Cardiac fibroblast (primary cell): Measurements from ENCODE around the gene TFAM.

Experiments used
- DNase-seq, 2 donors: peaks; one replicate each; pipeline versions ENCODE4 v3.0.0 to v3.0.0-alpha.2; 2010; ENCODE audit warnings: low read depth in 2 of 2
- H3K4me3 ChIP-seq, 2 donors: replicated peaks in 1 of 2; 1 replicate in 1 of 2; 2 replicates in 1 of 2; pipeline ENCODE4 v1.5.1; 2011; ENCODE audit warnings: low read depth in 2 of 2, low read length in 2 of 2, mild to moderate bottlenecking in 2 of 2, moderate library complexity in 1 of 2
- TF ChIP-seq, protein P1 (sequence below): IDR thresholded peaks from one replicate; pipeline ENCODE4 v1.5.1; 2011; ENCODE audit warnings: low read depth, mild to moderate bottlenecking, low read length, inconsistent platforms

Gene TFAM

DNA sequence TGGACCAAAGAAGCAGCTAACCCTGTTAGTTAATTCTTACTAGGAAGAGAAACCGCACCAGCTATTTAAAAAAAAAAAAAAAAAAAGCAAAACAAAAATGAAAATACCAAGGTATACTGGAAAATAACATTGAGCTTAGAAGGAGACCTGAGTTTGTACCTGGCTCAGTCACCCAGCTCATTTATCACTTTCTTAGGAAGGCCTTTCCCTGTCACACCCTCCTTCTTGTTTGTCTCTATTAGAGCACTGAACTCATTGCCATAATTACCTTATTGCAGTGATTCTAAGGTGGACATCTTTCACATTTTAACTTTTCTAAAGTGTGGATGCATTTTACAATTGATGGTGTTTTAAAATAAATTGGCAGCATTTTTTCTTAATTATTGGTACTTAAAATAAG is 26.3 kb upstream of the TFAM start:
- H3K4me3 ChIP-seq = no peak overlapping the region
- TF ChIP-seq, protein P1, sequence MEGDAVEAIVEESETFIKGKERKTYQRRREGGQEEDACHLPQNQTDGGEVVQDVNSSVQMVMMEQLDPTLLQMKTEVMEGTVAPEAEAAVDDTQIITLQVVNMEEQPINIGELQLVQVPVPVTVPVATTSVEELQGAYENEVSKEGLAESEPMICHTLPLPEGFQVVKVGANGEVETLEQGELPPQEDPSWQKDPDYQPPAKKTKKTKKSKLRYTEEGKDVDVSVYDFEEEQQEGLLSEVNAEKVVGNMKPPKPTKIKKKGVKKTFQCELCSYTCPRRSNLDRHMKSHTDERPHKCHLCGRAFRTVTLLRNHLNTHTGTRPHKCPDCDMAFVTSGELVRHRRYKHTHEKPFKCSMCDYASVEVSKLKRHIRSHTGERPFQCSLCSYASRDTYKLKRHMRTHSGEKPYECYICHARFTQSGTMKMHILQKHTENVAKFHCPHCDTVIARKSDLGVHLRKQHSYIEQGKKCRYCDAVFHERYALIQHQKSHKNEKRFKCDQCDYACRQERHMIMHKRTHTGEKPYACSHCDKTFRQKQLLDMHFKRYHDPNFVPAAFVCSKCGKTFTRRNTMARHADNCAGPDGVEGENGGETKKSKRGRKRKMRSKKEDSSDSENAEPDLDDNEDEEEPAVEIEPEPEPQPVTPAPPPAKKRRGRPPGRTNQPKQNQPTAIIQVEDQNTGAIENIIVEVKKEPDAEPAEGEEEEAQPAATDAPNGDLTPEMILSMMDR = no peak
- DNase-seq = no peak

DNA sequence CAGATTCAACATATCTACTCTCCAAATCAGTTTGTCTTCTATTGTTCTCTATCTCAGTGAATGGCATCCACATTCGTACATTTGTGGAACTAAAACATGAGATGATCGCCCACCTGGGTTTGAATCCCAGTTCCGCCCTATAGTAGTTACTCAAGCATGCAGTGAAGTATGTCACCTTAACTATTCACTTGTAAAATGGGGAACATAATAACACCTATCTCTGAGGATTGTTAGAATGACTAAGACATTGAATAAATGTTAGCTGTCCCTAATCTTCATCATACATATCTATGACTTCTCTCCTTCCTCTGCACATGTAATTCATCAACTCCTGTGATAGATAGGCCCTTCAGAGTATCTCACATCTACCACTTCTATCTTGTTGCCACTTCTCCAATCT is 25.7 kb upstream of the TFAM start:
- H3K4me3 ChIP-seq = no peak overlapping the region
- no peak for DNase-seq
- TF ChIP-seq, protein P1 = no peak

DNA sequence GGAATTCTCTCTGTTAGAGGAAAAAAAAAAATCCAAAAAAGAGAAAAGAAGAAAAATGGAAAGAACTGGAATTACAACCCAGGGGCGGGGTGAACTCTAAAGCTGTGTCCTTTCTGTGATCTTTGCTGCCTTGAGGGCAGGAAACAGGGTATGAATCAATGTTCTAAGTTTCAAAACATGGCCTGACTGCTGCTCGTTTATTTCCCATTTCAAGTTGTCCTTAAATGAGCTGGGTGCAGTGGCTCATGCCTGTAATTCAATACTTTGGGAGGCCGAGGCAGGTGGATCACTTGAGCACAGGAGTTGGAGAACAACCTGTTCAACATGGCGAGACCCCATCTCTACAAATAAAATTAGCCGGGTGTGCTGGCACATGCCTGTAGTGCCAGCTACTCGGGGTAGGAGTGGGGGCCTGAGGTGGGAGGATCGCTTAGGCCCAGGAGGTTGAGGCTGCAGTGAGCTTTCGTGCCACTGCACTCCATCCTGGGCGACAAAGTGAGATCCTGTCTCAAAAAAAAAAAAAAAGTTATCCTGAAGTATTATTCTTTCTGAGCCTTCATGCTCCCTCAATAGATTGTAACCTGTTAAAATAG is 24.7 kb upstream of the TFAM start:
- TF ChIP-seq, protein P1 = no peak
- no peak overlapping the region for H3K4me3 ChIP-seq
- DNase-seq = peak in 1 of 2 donors; percentile 29

DNA sequence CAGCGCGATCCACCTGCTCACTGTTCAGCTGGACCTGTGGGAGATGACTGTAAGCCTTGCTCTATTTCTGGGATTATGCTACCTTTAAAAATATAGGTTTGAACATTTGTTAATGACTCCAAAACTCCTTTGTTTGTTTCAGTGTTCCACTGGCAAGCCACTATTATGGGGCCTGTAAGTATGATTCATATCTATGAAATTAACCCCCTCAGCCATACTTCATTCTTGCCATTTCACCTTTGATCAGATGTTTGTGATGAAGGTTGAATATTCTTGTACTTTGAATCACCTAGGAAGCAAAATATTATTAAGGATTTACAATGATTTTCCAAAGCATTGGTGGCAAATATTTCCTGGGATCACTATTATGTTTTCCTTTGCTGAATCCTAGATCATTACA is 23.9 kb upstream of the TFAM start:
- no peak overlapping the region for H3K4me3 ChIP-seq
- TF ChIP-seq, protein P1 = no peak
- DNase-seq = no peak

DNA sequence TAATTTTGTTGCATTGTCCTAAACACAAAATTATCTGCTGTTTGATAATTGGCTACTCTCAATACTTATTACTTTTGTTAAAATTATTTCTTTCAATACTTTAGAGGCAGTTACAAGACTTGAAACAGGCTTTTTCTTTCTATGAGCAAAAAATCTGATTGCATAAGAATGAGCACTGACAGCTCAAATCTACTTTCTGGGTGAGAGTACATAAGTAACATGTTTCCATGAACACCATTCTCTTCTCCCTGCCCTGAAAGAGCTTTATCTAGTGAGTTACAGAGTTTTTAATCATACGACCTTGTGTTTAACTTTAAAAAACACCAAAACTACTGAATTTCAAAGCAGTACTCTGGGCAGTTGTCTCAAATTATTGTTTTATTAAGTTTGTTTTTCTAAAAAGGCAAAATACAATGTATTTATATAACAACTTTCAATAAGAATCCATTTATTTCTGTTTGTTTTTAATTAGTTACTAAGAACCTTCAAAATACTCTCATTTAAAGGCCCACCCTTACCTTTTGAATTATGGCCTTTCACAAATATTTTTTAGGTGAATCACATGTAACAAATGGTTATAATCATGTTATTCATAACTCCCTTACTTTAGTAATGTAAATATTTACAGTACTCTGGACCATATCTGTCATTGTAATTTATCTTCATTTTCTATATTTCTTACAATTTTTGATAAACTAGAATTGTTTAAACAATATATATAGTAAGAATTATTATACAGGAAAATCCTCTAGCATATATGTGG is 23.0 kb upstream of the TFAM start:
- H3K4me3 ChIP-seq = no peak overlapping the region
- peak; percentile 40 to 48 for DNase-seq
- TF ChIP-seq, protein P1 = no peak

DNA sequence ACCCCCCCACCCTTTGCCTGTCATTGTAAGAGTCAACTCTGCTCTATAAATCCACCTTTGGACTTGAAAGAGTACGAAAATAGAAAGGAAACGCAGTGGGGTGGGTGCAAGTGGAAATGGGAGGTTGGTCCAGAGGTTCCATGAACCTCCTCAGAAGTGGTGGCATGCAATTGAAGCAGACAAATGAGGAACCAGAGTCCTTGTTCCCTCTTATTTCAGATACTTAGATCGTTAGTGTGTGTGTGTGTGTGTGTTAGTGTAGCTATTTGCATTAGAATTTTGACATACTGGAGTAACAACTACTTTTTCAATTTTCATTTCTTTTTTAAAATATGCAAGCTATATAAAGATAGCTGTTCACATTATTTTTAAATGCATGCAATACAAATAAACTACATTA is 18.1 kb upstream of the TFAM start:
- DNase-seq = no peak
- TF ChIP-seq, protein P1 = no peak
- H3K4me3 ChIP-seq = no peak overlapping the region

DNA sequence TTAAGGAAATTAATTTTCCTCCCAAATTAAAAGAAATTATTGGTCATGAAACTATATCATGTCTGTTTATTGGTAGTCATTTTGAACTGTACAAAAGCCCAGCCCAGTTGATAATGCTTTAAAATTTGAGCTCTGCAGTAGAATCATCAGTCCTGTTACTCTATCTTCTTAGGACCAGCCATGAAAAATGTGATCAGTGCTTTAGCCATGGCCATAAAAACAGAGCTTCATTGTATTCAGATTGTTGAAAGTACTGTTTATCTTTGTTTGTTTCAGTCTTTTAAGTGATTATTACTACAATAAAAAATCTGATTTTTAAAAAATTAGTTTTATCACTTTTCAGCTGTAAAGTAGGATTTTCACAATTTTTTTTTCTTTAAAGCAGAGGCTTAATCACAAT is 13.7 kb upstream of the TFAM start:
- no peak for DNase-seq
- TF ChIP-seq, protein P1 = no peak
- no peak overlapping the region for H3K4me3 ChIP-seq
